Ovary (tissue), 3 donors: ENCODE measurements around the gene BLOC1S2.

Source experiments
- CTCF ChIP-seq, 3 donors: fragments of 450-650 bp in 2 of 3; fragments of 200-600 bp in 1 of 3; IDR thresholded peaks; one replicate each; pipeline versions ENCODE4 v1.5.1 to v1.8.0; 2016 to 2022; ENCODE audit warnings: antibody characterized with exemption in 3 of 3, mild to moderate bottlenecking in 1 of 3
- EP300 ChIP-seq: sonication (generic); formaldehyde crosslinking; IDR thresholded peaks from one replicate; pipeline ENCODE4 v1.6.1; 2017; ENCODE audit warnings: antibody characterized with exemption
- POLR2A ChIP-seq: fragments of 450-650 bp; IDR thresholded peaks from one replicate; pipeline ENCODE4 v1.6.1; 2017; ENCODE audit warnings: antibody characterized with exemption, mild to moderate bottlenecking, moderate library complexity
- donor health status: DM: no; HTN: no; CAD: no.

GRCh38 chr10:100245484-100246220 is 40.8 kb downstream of the BLOC1S2 start:
- TF ChIP-seq CTCF (IDR thresholded peaks at IDR 0.05) (no peak), POLR2A (no peak), EP300 (no peak)
